D721Med (cell line): ENCODE measurements around the gene TMEM209.
A peak's percentile ranks its signal among the peaks of the same experiment; 100 is the strongest.

Source experiments
- DNase-seq: peaks from one replicate; pipeline ENCODE4 v3.0.0; 2011; ENCODE audit warnings: low spot score; ENCODE audit not compliant: insufficient read length
- FAIRE-seq: peaks from 2 replicates; lab custom pipeline; 2011; peaks lifted over from hg19 to GRCh38; lab: Jason Lieb, UNC
- CTCF ChIP-seq: IDR thresholded peaks from 2 replicates; pipeline ENCODE4 v1.5.1; 2012; ENCODE audit warnings: mild to moderate bottlenecking, control low read depth; ENCODE audit not compliant: insufficient read depth; ENCODE audit errors: missing control alignments

The TMEM209 gene

GRCh38 chr7:130157700-130158099 lies 47.5 kb downstream of the TMEM209 start:
- DNase-seq (no peak), FAIRE-seq (no peak)
- no peak for TF ChIP-seq CTCF

GRCh38 chr7:130156140-130156539 lies 49.1 kb downstream of the TMEM209 start:
- DNase-seq = no peak
- no peak for FAIRE-seq
- no peak for TF ChIP-seq CTCF

- DNase-seq (no peak), FAIRE-seq (no peak)
These were observed 50.5 kb downstream of the TMEM209 start for GRCh38 chr7:130154501-130155317.

GRCh38 chr7:130154131-130154500 lies 51.1 kb downstream of the TMEM209 start:
- FAIRE-seq (no peak), DNase-seq (no peak)
- no peak for TF ChIP-seq CTCF

More at GRCh38 chr7:130154501-130155317, 50.5 kb downstream of the TMEM209 start:
- peak; percentile 46 for TF ChIP-seq CTCF

GRCh38 chr7:130153211-130153908 lies 51.8 kb downstream of the TMEM209 start:
- TF ChIP-seq CTCF = no peak
- FAIRE-seq (no peak), DNase-seq (no peak)

- FAIRE-seq (no peak), DNase-seq (no peak)
- TF ChIP-seq CTCF = no peak
These were observed 52.6 kb downstream of the TMEM209 start for GRCh38 chr7:130152493-130153210.
